ENCODE results near the gene CWC15.
A peak's percentile ranks its signal among the peaks of the same experiment; 100 is the strongest.

Gene CWC15

DNA sequence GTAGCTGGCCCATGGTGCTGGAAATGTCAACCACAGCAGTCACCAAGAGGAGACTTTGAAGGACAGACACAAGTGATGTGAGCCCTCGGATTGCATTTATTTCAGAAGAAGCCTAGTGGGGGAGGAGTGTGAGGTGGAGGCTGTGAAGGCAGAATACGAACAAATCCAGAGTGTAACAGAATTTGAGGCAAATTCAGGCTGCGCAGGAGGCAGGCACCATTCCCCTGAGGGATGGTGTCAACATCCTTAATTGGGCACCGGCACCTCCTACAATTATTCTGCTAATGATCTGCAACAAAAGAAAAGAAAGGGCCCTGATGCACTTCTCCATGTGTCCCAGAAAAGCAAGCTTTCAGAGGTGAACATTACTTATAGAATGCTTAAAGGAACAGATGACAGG lies 32.2 kb downstream of the CWC15 start:
- no CpG with 5 or more reads among the region's 4 CpGs for WGBS (ENCODE audit: extremely low coverage, insufficient coverage, insufficient read length)
- H4K8ac ChIP-seq (ENCODE audit: low read depth, low read length) = no peak overlapping the region
- H3K36me3 ChIP-seq (ENCODE audit: control insufficient read depth in 1 of 2, insufficient read depth in 2 of 2, low read length in 2 of 2) = no peaks in the 10 kb centered on the region
- no peak overlapping the region for H3K4ac ChIP-seq (ENCODE audit: low read depth, low read length)
- no peak overlapping the region for H3K9ac ChIP-seq (ENCODE audit: low read length)
- no peak overlapping the region for H2BK5ac ChIP-seq (ENCODE audit: low read depth, low read length, poor library complexity)
- H3K14ac ChIP-seq (ENCODE audit: low read length) = no peak overlapping the region
- H2AK5ac ChIP-seq (ENCODE audit: low read length) = no peak overlapping the region
- no peak overlapping the region for H3K23ac ChIP-seq (ENCODE audit: low read length)
- H3K27me3 ChIP-seq (ENCODE audit: insufficient read depth, low read length) = no peaks in the 10 kb centered on the region
- H2AFZ ChIP-seq (ENCODE audit: insufficient read depth, low read length, poor library complexity) = no peak overlapping the region
- H3K4me3 ChIP-seq (ENCODE audit: low read depth, low read length) = no peak overlapping the region
- no peak overlapping the region for H3K27ac ChIP-seq (ENCODE audit: low read depth, low read length)
- no peak overlapping the region for H4K12ac ChIP-seq (ENCODE audit: low read depth, low read length)
- H2BK12ac ChIP-seq (ENCODE audit: low read length) = no peak overlapping the region
- no peak for DNase-seq
- H3K4me2 ChIP-seq (ENCODE audit: low read length) = no peak overlapping the region
- no peaks in the 10 kb centered on the region for H3K79me1 ChIP-seq (ENCODE audit: low read length)
- no peaks in the 10 kb centered on the region for H3K79me2 ChIP-seq (ENCODE audit: control insufficient read depth, insufficient read depth, low read length, poor library complexity)
- no peak overlapping the region for H2BK120ac ChIP-seq (ENCODE audit: insufficient read depth, low read length, poor library complexity)
- no peak overlapping the region for H4K91ac ChIP-seq (ENCODE audit: low read depth, low read length)
- H3K18ac ChIP-seq (ENCODE audit: low read length) = no peak overlapping the region
- H3K9me3 ChIP-seq (ENCODE audit: insufficient read depth, low read depth, low read length) = peaks cover 2% of the 10 kb centered on the region
- H3K4me1 ChIP-seq (ENCODE audit: control insufficient read depth in 1 of 2, insufficient read depth in 2 of 2, low read length in 2 of 2) = no peaks in the 10 kb centered on the region

DNA sequence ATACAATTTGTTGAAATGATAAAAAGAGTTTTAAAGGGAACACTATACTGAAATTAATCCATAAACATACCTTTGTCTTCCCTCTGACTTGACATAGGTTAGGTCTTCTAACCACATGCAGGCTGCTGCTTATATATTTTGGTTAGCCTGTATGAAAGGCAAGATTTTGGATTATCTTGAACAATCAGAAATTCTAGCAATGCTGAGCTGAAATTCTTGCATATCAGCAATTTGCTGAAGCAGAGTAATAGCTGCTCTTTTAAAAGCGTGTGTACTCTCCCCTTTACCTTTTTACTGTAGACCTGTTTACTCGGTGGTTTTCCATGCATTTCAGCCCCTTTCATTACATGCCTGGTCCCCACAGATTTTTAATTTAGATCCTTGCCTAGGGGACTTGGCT lies 34.0 kb downstream of the CWC15 start:
- H3K79me1 ChIP-seq (ENCODE audit: low read length) = no peaks in the 10 kb centered on the region
- no peak overlapping the region for H3K23ac ChIP-seq (ENCODE audit: low read length)
- peak in 1 of 2 donors; percentile 52 for DNase-seq
- H4K8ac ChIP-seq (ENCODE audit: low read depth, low read length) = no peak overlapping the region
- H3K27me3 ChIP-seq (ENCODE audit: insufficient read depth, low read length) = no peaks in the 10 kb centered on the region
- no peak overlapping the region for H4K12ac ChIP-seq (ENCODE audit: low read depth, low read length)
- no peaks in the 10 kb centered on the region for H3K79me2 ChIP-seq (ENCODE audit: control insufficient read depth, insufficient read depth, low read length, poor library complexity)
- H3K4me1 ChIP-seq (ENCODE audit: control insufficient read depth in 1 of 2, insufficient read depth in 2 of 2, low read length in 2 of 2) = no peaks in the 10 kb centered on the region
- peaks cover 2% of the 10 kb centered on the region for H3K9me3 ChIP-seq (ENCODE audit: insufficient read depth, low read depth, low read length)
- H3K36me3 ChIP-seq (ENCODE audit: control insufficient read depth in 1 of 2, insufficient read depth in 2 of 2, low read length in 2 of 2) = no peaks in the 10 kb centered on the region
- no peak overlapping the region for H2BK120ac ChIP-seq (ENCODE audit: insufficient read depth, low read length, poor library complexity)
- H3K18ac ChIP-seq (ENCODE audit: low read length) = no peak overlapping the region
- no peak overlapping the region for H3K4me2 ChIP-seq (ENCODE audit: low read length)
- H3K14ac ChIP-seq (ENCODE audit: low read length) = no peak overlapping the region
- WGBS (ENCODE audit: extremely low coverage, insufficient coverage, insufficient read length) = no CpG with 5 or more reads among the region's 2 CpGs
- no peak overlapping the region for H3K4ac ChIP-seq (ENCODE audit: low read depth, low read length)
- H3K9ac ChIP-seq (ENCODE audit: low read length) = no peak overlapping the region
- H2AK5ac ChIP-seq (ENCODE audit: low read length) = no peak overlapping the region
- H4K91ac ChIP-seq (ENCODE audit: low read depth, low read length) = no peak overlapping the region
- no peak overlapping the region for H2AFZ ChIP-seq (ENCODE audit: insufficient read depth, low read length, poor library complexity)
- no peak overlapping the region for H3K4me3 ChIP-seq (ENCODE audit: low read depth, low read length)
- H3K27ac ChIP-seq (ENCODE audit: low read depth, low read length) = no peak overlapping the region
- H2BK5ac ChIP-seq (ENCODE audit: low read depth, low read length, poor library complexity) = no peak overlapping the region
- no peak overlapping the region for H2BK12ac ChIP-seq (ENCODE audit: low read length)

DNA sequence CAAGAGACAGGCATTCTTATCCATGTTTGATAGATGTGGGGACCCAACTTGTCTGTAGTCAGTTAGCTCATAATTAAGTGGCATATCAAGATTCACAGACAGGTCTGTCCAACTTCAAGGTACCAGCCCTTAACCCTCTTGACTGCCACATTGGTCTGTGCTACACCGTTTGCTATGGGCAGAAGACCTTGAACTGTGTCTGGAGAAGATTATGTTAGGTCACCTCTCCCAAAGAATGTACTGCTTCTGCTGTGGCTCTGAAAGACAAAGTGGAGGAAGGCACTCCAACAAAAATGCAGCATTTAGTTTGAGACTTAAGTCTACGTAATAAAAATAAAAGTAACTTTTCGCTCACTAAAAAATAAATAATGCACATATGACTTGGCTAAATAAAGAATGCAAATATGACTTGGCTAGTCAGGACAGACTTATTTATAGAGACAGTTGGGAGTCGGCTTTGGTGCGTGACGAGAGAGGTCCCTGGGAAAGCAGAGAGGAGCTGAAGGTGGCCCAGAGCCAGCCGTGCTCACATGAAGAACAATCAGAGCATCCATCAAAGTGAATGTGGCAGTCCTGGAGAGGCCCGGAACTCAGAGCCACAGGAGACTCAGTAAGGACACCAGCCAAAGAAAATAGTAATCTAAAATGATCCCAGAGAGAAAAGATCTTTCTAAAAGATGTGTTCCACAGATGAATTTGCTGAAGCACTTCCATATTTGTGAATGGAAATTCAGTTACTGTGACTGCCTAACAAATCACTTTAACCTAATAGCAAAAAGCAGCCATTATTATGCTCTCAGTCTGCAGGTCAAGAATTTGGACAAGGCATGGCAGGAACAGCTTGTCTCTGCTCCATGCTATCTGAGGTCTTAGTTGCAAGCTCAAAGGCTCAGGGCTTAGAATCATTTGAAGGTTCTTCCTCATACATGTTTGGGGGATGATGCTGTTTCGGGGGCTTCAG lies 35.0 kb downstream of the CWC15 start:
- no peak overlapping the region for H4K8ac ChIP-seq (ENCODE audit: low read depth, low read length)
- no CpG with 5 or more reads among the region's 9 CpGs for WGBS (ENCODE audit: extremely low coverage, insufficient coverage, insufficient read length)
- no peak overlapping the region for H2BK12ac ChIP-seq (ENCODE audit: low read length)
- H3K9ac ChIP-seq (ENCODE audit: low read length) = no peak overlapping the region
- H3K4ac ChIP-seq (ENCODE audit: low read depth, low read length) = no peak overlapping the region
- no peak overlapping the region for H4K12ac ChIP-seq (ENCODE audit: low read depth, low read length)
- peaks cover 0 to 2% of the 10 kb centered on the region in 2 experiments for H3K4me1 ChIP-seq (ENCODE audit: control insufficient read depth in 1 of 2, insufficient read depth in 2 of 2, low read length in 2 of 2)
- no peak for DNase-seq
- no peak overlapping the region for H2AFZ ChIP-seq (ENCODE audit: insufficient read depth, low read length, poor library complexity)
- no peak overlapping the region for H2AK5ac ChIP-seq (ENCODE audit: low read length)
- H2BK5ac ChIP-seq (ENCODE audit: low read depth, low read length, poor library complexity) = no peak overlapping the region
- H3K79me1 ChIP-seq (ENCODE audit: low read length) = no peaks in the 10 kb centered on the region
- H3K4me2 ChIP-seq (ENCODE audit: low read length) = no peak overlapping the region
- no peak overlapping the region for H3K23ac ChIP-seq (ENCODE audit: low read length)
- H3K4me3 ChIP-seq (ENCODE audit: low read depth, low read length) = no peak overlapping the region
- H3K79me2 ChIP-seq (ENCODE audit: control insufficient read depth, insufficient read depth, low read length, poor library complexity) = no peaks in the 10 kb centered on the region
- no peak overlapping the region for H3K27ac ChIP-seq (ENCODE audit: low read depth, low read length)
- H3K27me3 ChIP-seq (ENCODE audit: insufficient read depth, low read length) = no peaks in the 10 kb centered on the region
- no peak overlapping the region for H2BK120ac ChIP-seq (ENCODE audit: insufficient read depth, low read length, poor library complexity)
- H3K18ac ChIP-seq (ENCODE audit: low read length) = no peak overlapping the region
- peaks cover 2% of the 10 kb centered on the region for H3K9me3 ChIP-seq (ENCODE audit: insufficient read depth, low read depth, low read length)
- no peak overlapping the region for H4K91ac ChIP-seq (ENCODE audit: low read depth, low read length)
- no peak overlapping the region for H3K14ac ChIP-seq (ENCODE audit: low read length)
- H3K36me3 ChIP-seq (ENCODE audit: control insufficient read depth in 1 of 2, insufficient read depth in 2 of 2, low read length in 2 of 2) = no peaks in the 10 kb centered on the region

DNA sequence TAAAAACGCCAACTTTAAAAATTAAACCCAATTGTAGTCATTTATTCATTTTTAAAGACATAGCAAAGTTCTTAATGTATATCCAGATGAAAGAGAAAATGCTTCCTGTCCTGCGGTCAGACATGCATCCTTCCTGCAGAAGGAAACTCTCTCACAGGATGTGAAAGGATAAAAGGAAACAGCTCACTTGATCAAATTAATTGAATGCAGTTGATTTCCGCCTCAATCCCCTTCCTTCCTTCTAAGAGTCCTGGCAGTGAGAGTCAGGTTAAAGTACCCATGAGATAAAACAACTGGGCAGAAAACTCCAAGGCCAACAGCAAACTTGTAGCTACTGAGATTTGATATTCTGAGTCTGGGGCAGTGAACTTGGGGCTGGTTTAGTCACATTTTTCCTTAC lies 38.5 kb downstream of the CWC15 start:
- Histone ChIP-seq H2BK12ac (ENCODE audit: low read length) (no peak overlapping the region), H3K4me2 (ENCODE audit: low read length) (no peak overlapping the region), H3K9me3 (ENCODE audit: insufficient read depth, low read depth, low read length) (no peaks in the 10 kb centered on the region), H4K12ac (ENCODE audit: low read depth, low read length) (no peak overlapping the region), H3K9ac (ENCODE audit: low read length) (no peak overlapping the region), H3K4me1 (ENCODE audit: control insufficient read depth in 1 of 2, insufficient read depth in 2 of 2, low read length in 2 of 2) (peaks cover 0 to 5% of the 10 kb centered on the region in 2 experiments), H4K8ac (ENCODE audit: low read depth, low read length) (no peak overlapping the region), H3K27ac (ENCODE audit: low read depth, low read length) (no peak overlapping the region), H2AFZ (ENCODE audit: insufficient read depth, low read length, poor library complexity) (no peak overlapping the region), H3K4me3 (ENCODE audit: low read depth, low read length) (no peak overlapping the region), H3K18ac (ENCODE audit: low read length) (no peak overlapping the region), H3K4ac (ENCODE audit: low read depth, low read length) (no peak overlapping the region), H3K79me2 (ENCODE audit: control insufficient read depth, insufficient read depth, low read length, poor library complexity) (no peaks in the 10 kb centered on the region), H3K23ac (ENCODE audit: low read length) (no peak overlapping the region), H3K36me3 (ENCODE audit: control insufficient read depth in 1 of 2, insufficient read depth in 2 of 2, low read length in 2 of 2) (no peaks in the 10 kb centered on the region), H2AK5ac (ENCODE audit: low read length) (no peak overlapping the region), H3K79me1 (ENCODE audit: low read length) (no peaks in the 10 kb centered on the region), H2BK120ac (ENCODE audit: insufficient read depth, low read length, poor library complexity) (no peak overlapping the region), H4K91ac (ENCODE audit: low read depth, low read length) (no peak overlapping the region), H2BK5ac (ENCODE audit: low read depth, low read length, poor library complexity) (no peak overlapping the region), H3K14ac (ENCODE audit: low read length) (no peak overlapping the region), H3K27me3 (ENCODE audit: insufficient read depth, low read length) (no peaks in the 10 kb centered on the region)
- WGBS (ENCODE audit: extremely low coverage, insufficient coverage, insufficient read length) = no CpG with 5 or more reads among the region's 3 CpGs
- no peak for DNase-seq

Measured in trophoblast cell (in vitro differentiated cells and primary cell).